GM12892 (cell line): ENCODE results near the gene FXYD3.

ENCODE experiments used
- DNase-seq: peaks from one replicate; pipeline ENCODE4 v3.0.0; 2011; ENCODE audit not compliant: insufficient read length
- FAIRE-seq: peaks from 2 replicates; lab custom pipeline; 2011; peaks lifted over from hg19 to GRCh38; lab: Jason Lieb, UNC
- POLR2A ChIP-seq: IDR thresholded peaks from 2 replicates; pipeline ENCODE4 v1.6.1; 2011; ENCODE audit warnings: low read depth, low read length, control low read depth
- POLR2AphosphoS5 ChIP-seq: IDR thresholded peaks from 2 replicates; pipeline ENCODE4 v1.6.1; 2011; ENCODE audit warnings: low read depth, low read length, control low read depth
- TAF1 ChIP-seq: IDR thresholded peaks from 2 replicates; pipeline ENCODE4 v1.6.1; 2011; ENCODE audit warnings: low read depth, mild to moderate bottlenecking, control low read depth, low read length, borderline replicate concordance

FXYD3 gene

GRCh38 chr19:35155441-35155840 lies 39.8 kb downstream of the FXYD3 start:
- no peak for TF ChIP-seq TAF1
- no peak for DNase-seq
- no peak for FAIRE-seq

GRCh38 chr19:35155981-35156672 lies 40.5 kb downstream of the FXYD3 start:
- no peak for FAIRE-seq
- DNase-seq, result no peak
- no peak for TF ChIP-seq TAF1

- FAIRE-seq, result no peak
- DNase-seq, result no peak
- no peak for TF ChIP-seq POLR2A
- TF ChIP-seq POLR2AphosphoS5, result no peak
- no peak for TF ChIP-seq TAF1
Measured at GRCh38 chr19:35156673-35157014, 41.0 kb downstream of the FXYD3 start.

DNA sequence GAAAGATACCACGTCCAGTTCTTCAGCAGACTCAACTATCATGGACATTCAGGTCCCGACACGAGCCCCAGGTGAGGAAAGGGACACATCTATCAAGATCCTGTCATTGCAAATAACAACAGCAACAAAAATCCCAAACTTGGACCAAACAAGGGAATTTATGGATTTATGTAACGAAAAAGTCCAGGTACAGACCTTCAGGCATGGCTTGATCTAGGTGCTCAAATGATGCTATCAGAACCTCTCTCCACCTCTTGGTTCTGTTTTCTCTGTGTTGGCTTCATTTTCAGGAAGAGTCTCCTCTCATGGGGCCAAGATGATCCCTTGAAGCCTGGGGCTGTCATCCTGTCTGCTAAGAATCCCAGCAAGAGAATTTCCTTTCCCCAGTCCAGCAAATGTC lies 41.8 kb downstream of the FXYD3 start:
- FAIRE-seq, result no peak
- TF ChIP-seq POLR2AphosphoS5, result no peak
- no peak for TF ChIP-seq TAF1
- TF ChIP-seq POLR2A, result no peak

DNA sequence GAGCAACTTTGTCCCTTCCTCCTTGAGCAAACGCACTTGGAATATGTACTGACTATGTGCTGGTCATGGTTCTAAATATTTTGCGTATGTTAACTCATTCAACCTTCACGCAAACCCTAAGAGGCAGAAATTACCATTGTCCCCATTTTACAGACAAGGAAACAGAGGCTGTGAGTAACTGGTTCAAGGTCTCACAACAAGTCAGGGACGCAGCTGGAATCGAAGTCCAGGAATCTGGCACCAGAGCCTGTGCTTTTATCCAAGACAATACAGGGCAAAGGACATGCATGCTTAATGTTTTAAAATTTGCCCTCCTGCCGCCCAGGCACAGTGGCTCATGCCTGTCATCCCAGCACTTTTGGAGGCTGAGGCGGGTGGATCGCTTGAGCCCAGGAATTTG lies 44.0 kb downstream of the FXYD3 start:
- DNase-seq (no peak), FAIRE-seq (no peak)
- no peak for TF ChIP-seq POLR2AphosphoS5
- no peak for TF ChIP-seq TAF1
- TF ChIP-seq POLR2A, result no peak

More for the DNA sequence above, 41.8 kb downstream of the FXYD3 start:
- no peak for DNase-seq

DNA sequence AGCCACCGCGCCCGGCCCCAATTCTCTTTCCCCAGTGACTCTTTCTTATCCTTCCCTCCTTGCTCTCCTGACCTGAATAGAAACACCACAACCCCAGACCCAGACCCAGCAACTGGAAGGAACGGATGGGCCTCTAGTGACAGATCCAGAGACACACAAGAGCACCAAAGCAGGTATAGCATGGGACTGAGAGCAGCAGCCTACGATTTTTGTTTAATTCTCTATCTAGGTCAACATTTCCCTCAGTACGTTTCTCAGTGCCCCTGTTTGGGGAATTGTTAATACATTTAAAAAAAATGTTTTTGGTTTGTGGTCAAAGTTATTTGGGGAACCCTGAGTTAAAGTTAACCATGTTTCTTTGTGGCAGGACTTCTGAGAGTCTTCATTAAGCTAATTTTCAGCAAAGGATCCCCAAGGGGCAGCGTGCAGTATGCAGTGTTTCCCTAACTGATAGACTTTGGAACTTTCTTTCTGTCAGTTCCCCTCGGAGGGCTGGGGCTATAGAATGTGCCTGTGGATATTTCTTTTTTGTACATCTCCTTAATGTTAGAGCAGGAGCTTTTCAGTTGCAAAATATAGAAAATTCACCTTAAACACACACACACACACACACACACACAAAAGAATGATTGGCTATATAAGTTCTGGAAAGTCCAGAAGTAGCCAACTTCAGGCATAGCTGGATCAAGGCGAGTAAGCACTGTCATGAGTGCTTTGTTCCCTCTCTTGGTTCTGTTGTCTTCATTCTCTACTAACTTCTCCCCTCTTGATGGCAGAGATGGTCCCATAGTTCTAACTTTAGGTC lies 45.2 kb downstream of the FXYD3 start:
- TF ChIP-seq POLR2AphosphoS5, result no peak
- no peak for TF ChIP-seq TAF1
- TF ChIP-seq POLR2A, result no peak
- DNase-seq (no peak), FAIRE-seq (no peak)

GRCh38 chr19:35161434-35161743 lies 45.8 kb downstream of the FXYD3 start:
- FAIRE-seq (no peak), DNase-seq (no peak)
- no peak for TF ChIP-seq POLR2A

GRCh38 chr19:35162471-35163326 lies 47.1 kb downstream of the FXYD3 start:
- no peak for DNase-seq

GRCh38 chr19:35164418-35164817 lies 48.8 kb downstream of the FXYD3 start:
- DNase-seq (no peak), FAIRE-seq (no peak)
- TF ChIP-seq TAF1 (no peak), POLR2AphosphoS5 (no peak), POLR2A (no peak)

More at GRCh38 chr19:35162471-35163326, 47.1 kb downstream of the FXYD3 start:
- TF ChIP-seq POLR2AphosphoS5, result no peak
- TF ChIP-seq POLR2A, result no peak
- TF ChIP-seq TAF1, result no peak
- no peak for FAIRE-seq

- no peak for DNase-seq
- no peak for TF ChIP-seq POLR2AphosphoS5
- TF ChIP-seq POLR2A, result no peak
- TF ChIP-seq TAF1, result no peak
- FAIRE-seq, result no peak
Measured at GRCh38 chr19:35165200-35166058, 49.8 kb downstream of the FXYD3 start.
